ENCODE measurements around the gene AJM1.
A peak's percentile ranks its signal among the peaks of the same experiment; 100 is the strongest.

AJM1 gene

GRCh38 chr9:136820971-136821825, 21.1 kb upstream of the AJM1 start:
- DNase-seq (ENCODE audit: low read depth, low spot score), result no peak
- no peak overlapping the region for H3K4me3 ChIP-seq
- no peak overlapping the region for H3K9ac ChIP-seq (ENCODE audit: insufficient read length)
- H3K9me3 ChIP-seq (ENCODE audit: low read depth, low read length), result no peaks in the 10 kb centered on the region
- peaks cover 22% of the 10 kb centered on the region; the same call in 1 of the 2 replicates for H3K36me3 ChIP-seq (ENCODE audit: insufficient read depth, low read length)
- H3K27ac ChIP-seq, result no peak overlapping the region
- TF ChIP-seq FOXP2 (optimal IDR thresholded peaks at IDR 0.05; ENCODE audit: control extremely low read depth, extremely low read length, insufficient read depth) (no peak), POLR2AphosphoS5 (IDR thresholded peaks at IDR 0.05; ENCODE audit: borderline replicate concordance, low read depth, low read length) (no peak), EZH2 (IDR thresholded peaks at IDR 0.05) (no peak)

- Histone ChIP-seq H3K36me3 (ENCODE audit: insufficient read depth, low read length) (peaks cover 23% of the 10 kb centered on the region; the same call in 1 of the 2 replicates), H3K4me3 (no peak overlapping the region), H3K9ac (ENCODE audit: insufficient read length) (no peak overlapping the region), H3K9me3 (ENCODE audit: low read depth, low read length) (no peaks in the 10 kb centered on the region), H3K27ac (no peak overlapping the region)
- no peak for DNase-seq (ENCODE audit: low read depth, low spot score)
- TF ChIP-seq EZH2 (IDR thresholded peaks at IDR 0.05) (no peak), FOXP2 (optimal IDR thresholded peaks at IDR 0.05; ENCODE audit: control extremely low read depth, extremely low read length, insufficient read depth) (no peak), POLR2AphosphoS5 (IDR thresholded peaks at IDR 0.05; ENCODE audit: borderline replicate concordance, low read depth, low read length) (no peak)
Observed at GRCh38 chr9:136821826-136822544, 20.3 kb upstream of the AJM1 start.

- TF ChIP-seq POLR2AphosphoS5 (IDR thresholded peaks at IDR 0.05; ENCODE audit: borderline replicate concordance, low read depth, low read length) (no peak), EZH2 (IDR thresholded peaks at IDR 0.05) (no peak), FOXP2 (optimal IDR thresholded peaks at IDR 0.05; ENCODE audit: control extremely low read depth, extremely low read length, insufficient read depth) (no peak)
- H3K9ac ChIP-seq (ENCODE audit: insufficient read length), result no peak overlapping the region
- H3K4me3 ChIP-seq, result no peak overlapping the region
- H3K27ac ChIP-seq, result peak overlapping the region; percentile 11; the same call in 1 of the 2 replicates
- no peak for DNase-seq (ENCODE audit: low read depth, low spot score)
- peaks cover 25% of the 10 kb centered on the region; the same call in 1 of the 2 replicates for H3K36me3 ChIP-seq (ENCODE audit: insufficient read depth, low read length)
- H3K9me3 ChIP-seq (ENCODE audit: low read depth, low read length), result no peaks in the 10 kb centered on the region
Observed at GRCh38 chr9:136823136-136824046, 18.9 kb upstream of the AJM1 start.

GRCh38 chr9:136824496-136825225, 17.6 kb upstream of the AJM1 start:
- no peaks in the 10 kb centered on the region for H3K9me3 ChIP-seq (ENCODE audit: low read depth, low read length)
- no peak for DNase-seq (ENCODE audit: low read depth, low spot score)
- no peak overlapping the region for H3K27ac ChIP-seq
- H3K9ac ChIP-seq (ENCODE audit: insufficient read length), result no peak overlapping the region
- no peak for TF ChIP-seq EZH2 (IDR thresholded peaks at IDR 0.05)
- H3K36me3 ChIP-seq (ENCODE audit: insufficient read depth, low read length), result peaks cover 38% of the 10 kb centered on the region; the same call in 1 of the 2 replicates
- H3K4me3 ChIP-seq, result no peak overlapping the region

- Histone ChIP-seq H3K27ac (no peak overlapping the region), H3K9me3 (ENCODE audit: low read depth, low read length) (no peaks in the 10 kb centered on the region), H3K4me3 (no peak overlapping the region), H3K36me3 (ENCODE audit: insufficient read depth, low read length) (peaks cover 47% of the 10 kb centered on the region; the same call in 1 of the 2 replicates), H3K9ac (ENCODE audit: insufficient read length) (no peak overlapping the region)
- DNase-seq (ENCODE audit: low read depth, low spot score), result no peak
- TF ChIP-seq POLR2AphosphoS5 (IDR thresholded peaks at IDR 0.05; ENCODE audit: borderline replicate concordance, low read depth, low read length) (no peak), EZH2 (IDR thresholded peaks at IDR 0.05) (no peak), FOXP2 (optimal IDR thresholded peaks at IDR 0.05; ENCODE audit: control extremely low read depth, extremely low read length, insufficient read depth) (no peak)
Observed at GRCh38 chr9:136825295-136826187, 16.7 kb upstream of the AJM1 start.

- no peak for TF ChIP-seq EZH2 (IDR thresholded peaks at IDR 0.05)
- no peak for TF ChIP-seq POLR2AphosphoS5 (IDR thresholded peaks at IDR 0.05; ENCODE audit: borderline replicate concordance, low read depth, low read length)
- no peak for TF ChIP-seq FOXP2 (optimal IDR thresholded peaks at IDR 0.05; ENCODE audit: control extremely low read depth, extremely low read length, insufficient read depth)
- DNase-seq (ENCODE audit: low read depth, low spot score), result no peak
- Histone ChIP-seq H3K36me3 (ENCODE audit: insufficient read depth, low read length) (peaks cover 52% of the 10 kb centered on the region; the same call in 1 of the 2 replicates), H3K9ac (ENCODE audit: insufficient read length) (no peak overlapping the region), H3K4me3 (no peak overlapping the region), H3K27ac (no peak overlapping the region), H3K9me3 (ENCODE audit: low read depth, low read length) (no peaks in the 10 kb centered on the region)
Observed at GRCh38 chr9:136826188-136826541, 16.1 kb upstream of the AJM1 start.

Measured in SK-N-MC (cell line).